A549 (cell line): Measurements from ENCODE around the gene SLC7A6OS. TPM values are rescaled to one million over a fixed set of nuclear protein-coding genes. Genes with fewer than 3 reads are reported as not detected.
A peak's percentile ranks its signal among the peaks of the same experiment; 100 is the strongest.

Experiments
- ATAC-seq, 2 experiments: fragments of 200-7000 bp in 1 of 2; fragments of >200 bp in 1 of 2; cut with Nextera tagmentation in 1 of 2; cut with Tn5 transposase in 1 of 2; 3 replicates each; pipeline versions ENCODE4 v1.8.0 to v1.9.1; 2018 to 2020; ENCODE audit warnings: mild to moderate bottlenecking in 1 of 2, moderate library complexity in 1 of 2
- CTCF ChIA-PET: fragments of 300-600 bp; sonication (Branson Sonifier 250); formaldehyde crosslinking; extraction: SDS; loops from one replicate; lab custom pipeline; 2021; ENCODE audit warnings: antibody characterized with exemption, inconsistent platforms; lab: Yijun Ruan, JAX
- POLR2A ChIA-PET: fragments of 350-600 bp; formaldehyde crosslinking; extraction: SDS; loops from one replicate; lab custom pipeline; 2021; ENCODE audit warnings: antibody characterized with exemption, inconsistent platforms; lab: Yijun Ruan, JAX
- DNase-seq, 2 experiments: peaks; one replicate each; pipeline versions ENCODE4 v3.0.0 to v3.0.0-alpha.2; 2011 to 2016; ENCODE audit warnings: low read depth in 1 of 2, low spot score in 1 of 2
- FAIRE-seq: peaks from 2 replicates; lab custom pipeline; 2011; peaks lifted over from hg19 to GRCh38; lab: Jason Lieb, UNC
- H3K27ac ChIP-seq, 2 experiments: fragments of >200 bp; sonication (Bioruptor Twin); formaldehyde crosslinking; 3 replicates each; pipeline ENCODE4 v1.5.1; 2016 to 2017
- H3K4me1 ChIP-seq: fragments of >200 bp; sonication (Bioruptor Twin); formaldehyde crosslinking; 3 replicates; pipeline ENCODE4 v1.6.1; 2016
- H3K4me2 ChIP-seq: fragments of >200 bp; sonication (Bioruptor Twin); formaldehyde crosslinking; 3 replicates; pipeline ENCODE4 v1.6.1; 2016
- H3K4me3 ChIP-seq: fragments of >200 bp; sonication (Bioruptor Twin); formaldehyde crosslinking; 3 replicates; pipeline ENCODE4 v1.5.1; 2016
- H3K9me3 ChIP-seq: fragments of >200 bp; sonication (Bioruptor Twin); formaldehyde crosslinking; 3 replicates; pipeline ENCODE4 v1.6.1; 2016
- BHLHE40 ChIP-seq: IDR thresholded peaks from 2 replicates; pipeline ENCODE4 v1.6.1; 2012; ENCODE audit warnings: low read depth, low read length, inconsistent platforms
- CBX2 ChIP-seq: fragments of 200-600 bp; sonication (generic); IDR thresholded peaks from 2 replicates; pipeline ENCODE4 v1.6.1; 2016; ENCODE audit warnings: low read depth, mild to moderate bottlenecking, borderline replicate concordance
- CBX8 ChIP-seq: fragments of 200-600 bp; sonication (generic); IDR thresholded peaks from 2 replicates; pipeline ENCODE4 v1.6.1; 2016
- CEBPB ChIP-seq, 2 experiments: fragments of >200 bp in 1 of 2; sonication (Bioruptor Twin) in 1 of 2; formaldehyde crosslinking in 1 of 2; IDR thresholded peaks; 2 replicates each; pipeline ENCODE4 v1.6.1; 2012 to 2016
- CHD2 ChIP-seq: fragments of 150-350 bp; IDR thresholded peaks from 2 replicates; pipeline ENCODE4 v1.6.1; 2014; ENCODE audit warnings: low read length; ENCODE audit not compliant: partially characterized antibody
- CHD4 ChIP-seq: fragments of 200-600 bp; sonication (generic); IDR thresholded peaks from 2 replicates; pipeline ENCODE4 v1.6.1; 2016; ENCODE audit warnings: antibody characterized with exemption, mild to moderate bottlenecking, borderline replicate concordance
- EHMT2 ChIP-seq: fragments of 200-600 bp; sonication (generic); IDR thresholded peaks from 2 replicates; pipeline ENCODE4 v1.6.1; 2016; ENCODE audit warnings: antibody characterized with exemption, low read depth, mild to moderate bottlenecking, moderate library complexity
- ELK1 ChIP-seq: fragments of 150-350 bp; IDR thresholded peaks from 2 replicates; pipeline ENCODE4 v1.6.1; 2014; ENCODE audit warnings: low read depth, mild to moderate bottlenecking, low read length
- FOSB ChIP-seq: fragments of 250-450 bp; sonication (Bioruptor Pico); IDR thresholded peaks from 2 replicates; pipeline ENCODE4 v1.5.0; 2020; ENCODE audit warnings: mild to moderate bottlenecking, moderate library complexity
- HDAC2 ChIP-seq: fragments of 200-600 bp; sonication (generic); IDR thresholded peaks from 2 replicates; pipeline ENCODE4 v1.6.1; 2016
- HOXA7 ChIP-seq: fragments of 250-450 bp; sonication (Bioruptor Pico); IDR thresholded peaks from 2 replicates; pipeline ENCODE4 v1.5.0; 2020; ENCODE audit warnings: mild to moderate bottlenecking, moderate library complexity
- HOXB5 ChIP-seq: fragments of 250-450 bp; sonication (Bioruptor Pico); IDR thresholded peaks from 2 replicates; pipeline ENCODE4 v1.5.0; 2020; ENCODE audit warnings: mild to moderate bottlenecking, moderate library complexity
- JUNB ChIP-seq: fragments of >200 bp; sonication (Bioruptor Twin); formaldehyde crosslinking; IDR thresholded peaks from 2 replicates; pipeline ENCODE4 v1.6.1; 2016
- KDM1A ChIP-seq: fragments of 200-600 bp; sonication (generic); IDR thresholded peaks from 2 replicates; pipeline ENCODE4 v1.6.1; 2016; ENCODE audit warnings: low read depth, mild to moderate bottlenecking
- MAFK ChIP-seq: fragments of 450-650 bp; IDR thresholded peaks from 2 replicates; pipeline ENCODE4 v1.6.1; 2014; ENCODE audit not compliant: partially characterized antibody
- MAX ChIP-seq: IDR thresholded peaks from 2 replicates; pipeline ENCODE4 v1.6.1; 2012
- MAZ ChIP-seq: fragments of 150-350 bp; IDR thresholded peaks from 2 replicates; pipeline ENCODE4 v1.6.1; 2014; ENCODE audit warnings: antibody characterized with exemption, low read depth, low read length, borderline replicate concordance
- POLR2A ChIP-seq: IDR thresholded peaks from 2 replicates; pipeline ENCODE4 v1.6.1; 2012; ENCODE audit warnings: mild to moderate bottlenecking, low read length
- POLR2AphosphoS2 ChIP-seq: conservative IDR thresholded peaks from 2 replicates; pipeline ENCODE4 v1.6.1; 2012; ENCODE audit warnings: low read length, improper control_type of control experiment, inconsistent platforms
- RCOR1 ChIP-seq: fragments of 150-350 bp; IDR thresholded peaks from 2 replicates; pipeline ENCODE4 v1.6.1; 2014; ENCODE audit warnings: antibody characterized with exemption, low read length, low read depth
- RFX5 ChIP-seq: fragments of 450-650 bp; IDR thresholded peaks from 2 replicates; pipeline ENCODE4 v1.7.1; 2014; ENCODE audit warnings: antibody characterized with exemption, mild to moderate bottlenecking, moderate library complexity
- RNF2 ChIP-seq: fragments of 200-600 bp; sonication (generic); IDR thresholded peaks from 2 replicates; pipeline ENCODE4 v1.6.1; 2016; ENCODE audit warnings: low read depth, mild to moderate bottlenecking, antibody characterized with exemption, moderate library complexity, borderline replicate concordance
- SREBF2 ChIP-seq: fragments of 450-650 bp; IDR thresholded peaks from 2 replicates; pipeline ENCODE4 v1.6.1; 2014; ENCODE audit warnings: mild to moderate bottlenecking, moderate library complexity
- TP53 ChIP-seq: fragments of 250-450 bp; sonication (Bioruptor Pico); IDR thresholded peaks from 2 replicates; pipeline ENCODE4 v1.5.0; 2021; ENCODE audit warnings: mild to moderate bottlenecking, moderate library complexity
- ZC3H11A ChIP-seq: fragments of 450-650 bp; IDR thresholded peaks from 2 replicates; pipeline ENCODE4 v1.6.1; 2014; ENCODE audit warnings: antibody characterized with exemption, mild to moderate bottlenecking
- ZNF302 ChIP-seq: fragments of 250-450 bp; sonication (Bioruptor Pico); IDR thresholded peaks from 2 replicates; pipeline ENCODE4 v1.9.0; 2021; ENCODE audit warnings: inconsistent platforms, mild to moderate bottlenecking, moderate library complexity
- WGBS: methylation state at CpG from one replicate; pipeline ENCODE4 v1.1.6; 2017; ENCODE audit errors: missing lambda C conversion rate; 5-methylcytosine and 5-hydroxymethylcytosine counted together
- polyA plus RNA-seq, 4 experiments: library from polyadenylated mRNA; depleted of rRNA in 3 of 4; stranded (reverse); fragments of >200 nt; fragmentation: RNase III in 1 of 4; extraction: RNeasy Plus Mini Kit Qiagen cat#74134 plus additional on column Dnase treatment in 1 of 4; gene quantifications; 2 replicates in 3 of 4; 3 replicates in 1 of 4; pipeline ENCODE4 v1.2.3, GENCODE V29; 2011 to 2017
- TF ChIP-seq, protein P1 (sequence below): IDR thresholded peaks from 2 replicates; pipeline ENCODE4 v1.6.1; 2012; ENCODE audit warnings: low read depth, borderline replicate concordance

Gene SLC7A6OS
- polyA plus RNA-seq, 2 of the 4 experiments (the other 2 are of a cell fraction), result 10.4 to 11.9 TPM

- 94% methylated on average over 27 of the region's 27 CpGs for WGBS
- DNase-seq (no peak), ATAC-seq (no peak), FAIRE-seq (no peak)
- no peaks in the 10 kb centered on the region for H3K4me1 ChIP-seq
- TF ChIP-seq TP53, result no peak
- TF ChIP-seq RCOR1, result no peak
- TF ChIP-seq ZC3H11A, result no peak
- TF ChIP-seq POLR2AphosphoS2, result no peak
- no peak for TF ChIP-seq RFX5
- TF ChIP-seq MAFK, result peak; percentile 93
- TF ChIP-seq HDAC2, result no peak
- TF ChIP-seq CBX8, result no peak
- no peaks in the 10 kb centered on the region for H3K9me3 ChIP-seq
- no peak overlapping the region for H3K27ac ChIP-seq
- no peak overlapping the region for H3K4me2 ChIP-seq
- ChIA-PET CTCF (interaction anchor here (0.6 to 1.3 kb wide), 2 partner anchors 20 to 685 kb away, joined by 4 read pairs; no protein-coding TSS in a partner anchor), POLR2A (interaction anchor here (0.7 kb wide), 1 partner anchor 366 kb away, joined by 8 read pairs; no protein-coding TSS in a partner anchor)
- H3K4me3 ChIP-seq, result no peak overlapping the region
Observed at GRCh38 chr16:68348639-68349445, 38.1 kb upstream of the SLC7A6OS start.

GRCh38 chr16:68347605-68348004 is 36.9 kb upstream of the SLC7A6OS start:
- no peaks in the 10 kb centered on the region for H3K9me3 ChIP-seq
- H3K4me2 ChIP-seq, result no peak overlapping the region
- POLR2A ChIA-PET, result no interaction called here
- TF ChIP-seq MAZ, result no peak
- TF ChIP-seq POLR2A, result no peak
- no peak for TF ChIP-seq RFX5
- no peak for TF ChIP-seq EHMT2
- no peak for TF ChIP-seq HOXB5 (CRISPR knock-in tag)
- TF ChIP-seq HOXA7 (CRISPR knock-in tag), result no peak
- no peak for TF ChIP-seq ELK1
- TF ChIP-seq CEBPB (IDR thresholded peaks at IDR 0.05), result no peak
- TF ChIP-seq RNF2, result no peak
- no peak for TF ChIP-seq MAX
- no peak for TF ChIP-seq ZNF302 (CRISPR knock-in tag)
- no peak for TF ChIP-seq KDM1A
- no peak for TF ChIP-seq SREBF2
- no peak for TF ChIP-seq CHD4
- no peak for TF ChIP-seq CBX2
- no peak for TF ChIP-seq BHLHE40
- TF ChIP-seq, protein P1, sequence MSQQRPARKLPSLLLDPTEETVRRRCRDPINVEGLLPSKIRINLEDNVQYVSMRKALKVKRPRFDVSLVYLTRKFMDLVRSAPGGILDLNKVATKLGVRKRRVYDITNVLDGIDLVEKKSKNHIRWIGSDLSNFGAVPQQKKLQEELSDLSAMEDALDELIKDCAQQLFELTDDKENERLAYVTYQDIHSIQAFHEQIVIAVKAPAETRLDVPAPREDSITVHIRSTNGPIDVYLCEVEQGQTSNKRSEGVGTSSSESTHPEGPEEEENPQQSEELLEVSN, result no peak
- TF ChIP-seq FOSB (CRISPR knock-in tag), result no peak
- no peak for TF ChIP-seq CHD2
- no peak for TF ChIP-seq JUNB
- H3K4me3 ChIP-seq, result no peak overlapping the region
- H3K4me1 ChIP-seq, result no peaks in the 10 kb centered on the region
- WGBS, result 83% methylated on average over 4 of the region's 4 CpGs
- ATAC-seq, result no peak
- CTCF ChIA-PET, result interaction anchor here (1.5 kb wide), 1 partner anchor 19 kb away, joined by 5 read pairs; no protein-coding TSS in a partner anchor
- H3K27ac ChIP-seq, result no peak overlapping the region
- no peak for DNase-seq
- no peak for FAIRE-seq
